Endothelial cell of umbilical vein (primary cell): ENCODE results near the gene TNN. TPM values are rescaled to one million over a fixed set of nuclear protein-coding genes. Genes with fewer than 3 reads are reported as not detected.

Experiments
- BruUV-seq: library from RNA; stranded (reverse); fragments of 400-500 nt; replicated peaks from 2 replicates; lab custom pipeline; 2021; lab: Mats Ljungman, UMichigan
- CTCF ChIA-PET: fragments of 300-600, 350-600 bp; sonication (Branson Sonifier 250); formaldehyde crosslinking; loops from one replicate; lab custom pipeline; 2021; ENCODE audit warnings: antibody characterized with exemption, inconsistent platforms; lab: Charles Lee
- POLR2A ChIA-PET: fragments of 300-600, 350-600 bp; sonication (Branson Sonifier 250); formaldehyde crosslinking; loops from one replicate; lab custom pipeline; 2021; ENCODE audit warnings: antibody characterized with exemption, inconsistent platforms; lab: Charles Lee
- DNase-seq: peaks from one replicate; pipeline ENCODE4 v3.0.0-alpha.2; 2011; ENCODE audit warnings: low read depth, low spot score
- FAIRE-seq: peaks from 2 replicates; lab custom pipeline; 2011; peaks lifted over from hg19 to GRCh38; lab: Jason Lieb, UNC
- H2AFZ ChIP-seq: 2 replicates; pipeline ENCODE4 v1.6.0; 2012; ENCODE audit warnings: low read depth, low read length, control low read depth, inconsistent platforms
- H3K27ac ChIP-seq: 2 replicates; pipeline ENCODE4 v1.5.1; 2011; ENCODE audit warnings: low read depth, mild to moderate bottlenecking, control low read depth, low read length, moderate library complexity; ENCODE audit not compliant: insufficient read depth
- H3K27me3 ChIP-seq, 2 experiments: 2 replicates each; pipeline versions ENCODE4 v1.6.0 to v1.6.1; 2011; ENCODE audit warnings: low read length in 2 of 2, mixed read lengths in 1 of 2; ENCODE audit not compliant: control insufficient read depth in 2 of 2, insufficient read depth in 2 of 2
- H3K36me3 ChIP-seq, 2 experiments: 2 replicates in 1 of 2; 3 replicates in 1 of 2; pipeline ENCODE4 v1.5.1; 2011; ENCODE audit warnings: low read length in 2 of 2, mild to moderate bottlenecking in 1 of 2, moderate library complexity in 1 of 2; ENCODE audit not compliant: control insufficient read depth in 2 of 2, insufficient read depth in 2 of 2; ENCODE audit errors: extremely low read depth in 1 of 2
- H3K4me1 ChIP-seq: 3 replicates; pipeline ENCODE4 v1.5.1; 2011; ENCODE audit warnings: mild to moderate bottlenecking, low read length; ENCODE audit not compliant: control insufficient read depth, insufficient read depth; ENCODE audit errors: extremely low read depth
- H3K4me2 ChIP-seq: 2 replicates; pipeline ENCODE4 v1.6.1; 2011; ENCODE audit warnings: low read length, control low read depth, mixed read lengths; ENCODE audit not compliant: insufficient read depth
- H3K4me3 ChIP-seq, 3 experiments: fragments of 200-600 bp in 1 of 3; sonication (generic), shearing (Covaris generic) in 1 of 3; replicated peaks in 1 of 3; 2 replicates each; pipeline ENCODE4 v1.5.1; 2011 to 2016; ENCODE audit warnings: control low read depth in 3 of 3, low read length in 3 of 3, mild to moderate bottlenecking in 2 of 3, inconsistent platforms in 1 of 3, low read depth in 1 of 3, moderate library complexity in 1 of 3; ENCODE audit not compliant: insufficient read depth in 1 of 3
- H3K79me2 ChIP-seq: 2 replicates; pipeline ENCODE4 v1.6.0; 2012; ENCODE audit warnings: low read length, inconsistent platforms; ENCODE audit not compliant: control insufficient read depth, insufficient read depth
- H3K9ac ChIP-seq: replicated peaks from 2 replicates; pipeline ENCODE3; 2011; ENCODE audit warnings: low read length, control low read depth; ENCODE audit not compliant: insufficient read depth; ENCODE audit errors: extremely low read depth
- H3K9me1 ChIP-seq: replicated peaks from 3 replicates; pipeline ENCODE4 v1.6.0; 2011; ENCODE audit warnings: mild to moderate bottlenecking, low read length; ENCODE audit not compliant: control insufficient read depth, insufficient read depth; ENCODE audit errors: extremely low read depth
- H3K9me3 ChIP-seq: replicated peaks from 2 replicates; pipeline ENCODE4 v1.5.1; 2012; ENCODE audit warnings: low read length, inconsistent platforms; ENCODE audit not compliant: control insufficient read depth, insufficient read depth
- H4K20me1 ChIP-seq: replicated peaks from 2 replicates; pipeline ENCODE3; 2011; ENCODE audit warnings: mild to moderate bottlenecking, low read length; ENCODE audit not compliant: control insufficient read depth, insufficient read depth; ENCODE audit errors: extremely low read depth
- CTCF ChIP-seq, 2 donors: IDR thresholded peaks; 1 replicate in 1 of 2; 2 replicates in 1 of 2; pipeline ENCODE4 v1.5.1; 2011; ENCODE audit warnings: low read length in 2 of 2, mild to moderate bottlenecking in 2 of 2, moderate library complexity in 2 of 2, control low read depth in 1 of 2, inconsistent platforms in 1 of 2, low read depth in 1 of 2; ENCODE audit not compliant: insufficient read depth in 1 of 2; ENCODE audit errors: extremely low read depth in 1 of 2
- EZH2 ChIP-seq: IDR thresholded peaks from 2 replicates; pipeline ENCODE4 v1.6.1; 2012; ENCODE audit warnings: borderline replicate concordance, low read depth, mild to moderate bottlenecking, moderate library complexity, low read length, inconsistent platforms; ENCODE audit not compliant: severe bottlenecking
- FOS ChIP-seq: IDR thresholded peaks from 2 replicates; pipeline ENCODE4 v1.6.1; 2011; ENCODE audit warnings: mild to moderate bottlenecking, low read length, moderate library complexity, borderline replicate concordance; ENCODE audit not compliant: insufficient read depth
- GATA2 ChIP-seq: IDR thresholded peaks from 2 replicates; pipeline ENCODE4 v1.7.0; 2011; ENCODE audit warnings: low read depth, mild to moderate bottlenecking, moderate library complexity, mixed read lengths, low read length; ENCODE audit not compliant: insufficient read length, insufficient read depth
- JUN ChIP-seq: IDR thresholded peaks from 2 replicates; pipeline ENCODE4 v1.6.1; 2011; ENCODE audit warnings: borderline replicate concordance, low read depth; ENCODE audit not compliant: insufficient read length, insufficient read depth
- MYC ChIP-seq: IDR thresholded peaks from one replicate; pipeline ENCODE4 v1.6.1; 2011; ENCODE audit warnings: mild to moderate bottlenecking, low read depth, low read length
- POLR2A ChIP-seq: IDR thresholded peaks from 2 replicates; pipeline ENCODE4 v1.6.1; 2012; ENCODE audit warnings: low read depth, mild to moderate bottlenecking, control low read depth, low read length
- POLR2AphosphoS5 ChIP-seq: IDR thresholded peaks from 2 replicates; pipeline ENCODE4 v1.6.1; 2012; ENCODE audit warnings: low read depth, mild to moderate bottlenecking, control low read depth, low read length, moderate library complexity; ENCODE audit not compliant: insufficient read depth
- dilution Hi-C: fragments of 300-500 bp; cut with MboI; formaldehyde crosslinking; loops from one replicate; pipeline ENCODE4 v1.15.0; 2019; ENCODE audit warnings: low sequenced_read_pairs; ENCODE audit not compliant: extremely low pct_ligation_motif_present
- intact Hi-C: fragments of 100-400 bp; cut with micrococcal nuclease; formaldehyde crosslinking; loops from one replicate; pipeline ENCODE4 v1.10.0; 2022
- polyA plus RNA-seq, 4 experiments: library from polyadenylated mRNA; depleted of rRNA in 3 of 4; stranded (reverse) in 3 of 4; unstranded in 1 of 4; fragments of >200 nt; gene quantifications; 2 replicates each; pipeline versions ENCODE4 v1.2.1 to v1.2.3, GENCODE V29; 2011 to 2012; ENCODE audit warnings: missing spikeins in 1 of 4
- total RNA-seq: library from RNA; stranded (reverse); gene quantifications from 2 replicates; pipeline ENCODE4 v1.2.3, GENCODE V29; 2021
- TF ChIP-seq, protein P1 (sequence below): IDR thresholded peaks from 2 replicates; pipeline ENCODE4 v1.6.1; 2011; ENCODE audit not compliant: insufficient read depth, insufficient read length

The TNN gene
- total and polyA plus RNA-seq, 2 donors (not counting 3 experiments of a cell fraction or from before 2014, with no cell fraction given): not detected

DNA sequence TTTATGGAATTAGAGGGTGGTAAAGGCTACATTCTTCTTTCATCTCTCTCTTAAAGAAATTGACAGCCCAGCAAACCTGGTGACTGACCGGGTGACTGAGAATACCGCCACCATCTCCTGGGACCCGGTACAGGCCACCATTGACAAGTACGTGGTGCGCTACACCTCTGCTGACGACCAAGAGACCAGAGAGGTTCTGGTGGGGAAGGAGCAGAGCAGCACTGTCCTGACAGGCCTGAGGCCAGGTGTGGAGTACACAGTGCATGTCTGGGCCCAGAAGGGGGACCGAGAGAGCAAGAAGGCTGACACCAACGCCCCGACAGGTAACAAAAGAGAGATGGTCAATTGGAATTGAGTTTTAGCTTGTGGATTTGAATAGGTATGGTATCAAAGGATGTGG lies 29.7 kb downstream of the TNN start:
- H3K9me3 ChIP-seq: no peaks in the 10 kb centered on the region
- no peak overlapping the region for H3K9ac ChIP-seq
- H3K27ac ChIP-seq: no peak overlapping the region
- DNase-seq (no peak), FAIRE-seq (no peak)
- H2AFZ ChIP-seq: no peak overlapping the region
- H4K20me1 ChIP-seq: no peaks in the 10 kb centered on the region
- POLR2A ChIA-PET: no interaction called here
- H3K4me1 ChIP-seq: no peaks in the 10 kb centered on the region
- no TSS peak for BruUV-seq
- no peaks in the 10 kb centered on the region for H3K79me2 ChIP-seq
- H3K4me2 ChIP-seq: no peak overlapping the region
- CTCF ChIA-PET: interaction anchor here (1.4 kb wide), 1 partner anchor 28 kb away, joined by 5 read pairs; no protein-coding TSS in a partner anchor
- dilution Hi-C loops (no loop called here), intact Hi-C loops (no loop called here)
- no peaks in the 10 kb centered on the region for H3K9me1 ChIP-seq
- H3K36me3 ChIP-seq: no peaks in the 10 kb centered on the region
- H3K4me3 ChIP-seq: no peak overlapping the region
- H3K27me3 ChIP-seq: no peaks in the 10 kb centered on the region
- TF ChIP-seq FOS: no peak
- TF ChIP-seq POLR2A: no peak
- no peak for TF ChIP-seq CTCF (IDR thresholded peaks at IDR 0.05; ENCODE audit: extremely low read depth in 1 of 2, insufficient read depth in 1 of 2, low read depth in 1 of 2, low read length in 2 of 2)
- TF ChIP-seq, protein P1, sequence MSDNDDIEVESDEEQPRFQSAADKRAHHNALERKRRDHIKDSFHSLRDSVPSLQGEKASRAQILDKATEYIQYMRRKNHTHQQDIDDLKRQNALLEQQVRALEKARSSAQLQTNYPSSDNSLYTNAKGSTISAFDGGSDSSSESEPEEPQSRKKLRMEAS: no peak
- no peak for TF ChIP-seq POLR2AphosphoS5
- no peak for TF ChIP-seq JUN
- TF ChIP-seq EZH2: no peak
- no peak for TF ChIP-seq GATA2
- no peak for TF ChIP-seq MYC
